PFSK-1 (cell line): ENCODE measurements around the gene ABHD4.

Source experiments
- FOXP2 ChIP-seq: optimal IDR thresholded peaks from 2 replicates; pipeline ENCODE3; 2011; ENCODE audit warnings: borderline replicate concordance, control low read depth, inconsistent platforms; ENCODE audit not compliant: insufficient read depth; ENCODE audit errors: extremely low read length, extremely low read depth
- POLR2AphosphoS5 ChIP-seq: IDR thresholded peaks from 2 replicates; pipeline ENCODE4 v1.6.1; 2012; ENCODE audit warnings: low read depth, mild to moderate bottlenecking, control low read depth, low read length, moderate library complexity
- REST ChIP-seq, 2 experiments: IDR thresholded peaks; 2 replicates each; pipeline versions ENCODE4 v1.6.1 to v1.8.0; 2011 to 2012; ENCODE audit warnings: low read depth in 2 of 2, low read length in 2 of 2, control low read depth in 1 of 2, inconsistent platforms in 1 of 2, mild to moderate bottlenecking in 1 of 2, moderate library complexity in 1 of 2; ENCODE audit not compliant: insufficient read depth in 1 of 2
- SIN3A ChIP-seq: IDR thresholded peaks from 2 replicates; pipeline ENCODE4 v1.6.1; 2012; ENCODE audit warnings: mild to moderate bottlenecking, low read length, moderate library complexity, borderline replicate concordance; ENCODE audit not compliant: insufficient read depth
- TAF1 ChIP-seq: IDR thresholded peaks from 2 replicates; pipeline ENCODE4 v1.6.1; 2012; ENCODE audit warnings: low read length, control low read depth, borderline replicate concordance; ENCODE audit not compliant: insufficient read depth

The ABHD4 gene

GRCh38 chr14:22606380-22606779 is 8.3 kb downstream of the ABHD4 start:
- TF ChIP-seq POLR2AphosphoS5 (no peak), FOXP2 (no peak), REST (IDR thresholded peaks at IDR 0.05; ENCODE audit: insufficient read depth in 1 of 2, low read depth in 2 of 2, low read length in 2 of 2) (no peak), TAF1 (no peak), SIN3A (no peak)

GRCh38 chr14:22607291-22607690 is 9.2 kb downstream of the ABHD4 start:
- TF ChIP-seq POLR2AphosphoS5 = no peak
- no peak for TF ChIP-seq TAF1
- no peak for TF ChIP-seq REST (IDR thresholded peaks at IDR 0.05; ENCODE audit: insufficient read depth in 1 of 2, low read depth in 2 of 2, low read length in 2 of 2)
- no peak for TF ChIP-seq FOXP2
- no peak for TF ChIP-seq SIN3A

GRCh38 chr14:22610931-22611330 is 12.8 kb downstream of the ABHD4 start:
- TF ChIP-seq REST (IDR thresholded peaks at IDR 0.05; ENCODE audit: insufficient read depth in 1 of 2, low read depth in 2 of 2, low read length in 2 of 2) = no peak
- TF ChIP-seq SIN3A = no peak
- no peak for TF ChIP-seq TAF1
- no peak for TF ChIP-seq FOXP2
- no peak for TF ChIP-seq POLR2AphosphoS5

- TF ChIP-seq SIN3A (no peak), POLR2AphosphoS5 (no peak), FOXP2 (no peak), TAF1 (no peak), REST (IDR thresholded peaks at IDR 0.05; ENCODE audit: insufficient read depth in 1 of 2, low read depth in 2 of 2, low read length in 2 of 2) (no peak)
Measured at GRCh38 chr14:22613106-22613695, 15.1 kb downstream of the ABHD4 start.

- TF ChIP-seq SIN3A = no peak
- TF ChIP-seq POLR2AphosphoS5 = no peak
- TF ChIP-seq FOXP2 = no peak
- no peak for TF ChIP-seq TAF1
- no peak for TF ChIP-seq REST (IDR thresholded peaks at IDR 0.05; ENCODE audit: insufficient read depth in 1 of 2, low read depth in 2 of 2, low read length in 2 of 2)
Measured at GRCh38 chr14:22613736-22614239, 15.7 kb downstream of the ABHD4 start.
